ENCODE data around the gene TMEM183A. TPM values are rescaled to one million over a fixed set of nuclear protein-coding genes. Genes with fewer than 3 reads are reported as not detected.

The TMEM183A gene
- polyA plus RNA-seq, 2 donors: 24.2 to 38.6 TPM

Other genes with a start within 250 kb of the TMEM183A start
- gene KDM5B, start 199.0 kb upstream of the TMEM183A start, polyA plus RNA-seq: 10 to 100 TPM; 18.1 to 20.9 TPM
- 1 to 10 TPM; 4.1 to 8.9 TPM for gene PCAT6, start 196.4 kb upstream of the TMEM183A start, polyA plus RNA-seq
- gene RABIF, start 118.2 kb upstream of the TMEM183A start, polyA plus RNA-seq: 10 to 100 TPM in 1 of 2 donors, 1 to 10 TPM in 1; 8.1 to 11.0 TPM
- 10 to 100 TPM; 10.7 to 11.5 TPM for gene KLHL12, start 80.1 kb upstream of the TMEM183A start, polyA plus RNA-seq
- gene ADIPOR1, start 49.1 kb upstream of the TMEM183A start, polyA plus RNA-seq: 10 to 100 TPM; 96.2 to 98.4 TPM
- gene CYB5R1, start 40.1 kb upstream of the TMEM183A start, polyA plus RNA-seq: 10 to 100 TPM; 29.9 to 72.5 TPM
- gene PPFIA4, start 19.1 kb downstream of the TMEM183A start, polyA plus RNA-seq: 1 to 10 TPM in 1 of 2 donors, under 1 TPM in 1; 0.84 to 4.1 TPM
- not detected for gene MYOG, start 78.6 kb downstream of the TMEM183A start, polyA plus RNA-seq
- gene ADORA1, start 120.4 kb downstream of the TMEM183A start, polyA plus RNA-seq: under 1 TPM; 0.22 to 0.26 TPM
- not detected for gene MYBPH, start 168.5 kb downstream of the TMEM183A start, polyA plus RNA-seq
- 10 to 100 TPM in 1 of 2 donors, 1 to 10 TPM in 1; 3.3 to 19.6 TPM for gene CHI3L1, start 179.3 kb downstream of the TMEM183A start, polyA plus RNA-seq
- under 1 TPM in 1 of 2 donors, not detected in 1; 0.01 TPM for gene CHIT1, start 222.3 kb downstream of the TMEM183A start, polyA plus RNA-seq

Data from esophagus (tissue), 2 donors.